Activated naive CD4-positive, alpha-beta T cell (primary cell): ENCODE measurements around the gene RAET1G.
"Not testable (repeated sequence)": the region's sequence is repeated elsewhere in the genome, so short reads cannot be mapped to it uniquely, and the experiment has no call there.

Experiments
- DNase-seq, 4 experiments: peaks; one replicate each; lab custom pipeline; 2025; lab: John Stamatoyannopoulos, UW

RAET1G gene

GRCh38 chr6:149922642-149923326 lies at the start of gene RAET1G:
TSS of gene RAET1G (minus strand) at chr6:149923121. CDS start at chr6:149923010, 111 bp downstream.
- DNase-seq: peak; percentile 43 to 67 (median 54)

GRCh38 chr6:149969635-149970034 lies 46.7 kb upstream of the RAET1G start:
- no peak for DNase-seq

- DNase-seq: not testable (repeated sequence)
These were observed 46.0 kb upstream of the RAET1G start for GRCh38 chr6:149968909-149969308.

- not testable (repeated sequence) for DNase-seq
These were observed 45.1 kb upstream of the RAET1G start for GRCh38 chr6:149967999-149968398.

GRCh38 chr6:149967591-149967990 lies 44.7 kb upstream of the RAET1G start:
- no peak for DNase-seq

GRCh38 chr6:149966319-149966718 lies 43.4 kb upstream of the RAET1G start:
- not testable (repeated sequence) for DNase-seq

- DNase-seq: peak in 1 of 4 experiments; percentile 13
These were observed 42.5 kb upstream of the RAET1G start for GRCh38 chr6:149965194-149966020.

- no peak for DNase-seq
These were observed 41.6 kb upstream of the RAET1G start for GRCh38 chr6:149964308-149965193.

GRCh38 chr6:149963462-149964307 lies 40.8 kb upstream of the RAET1G start, which contains the start of gene ULBP1:
TSS of gene ULBP1 (plus strand) at chr6:149963943. CDS start at chr6:149964050, 107 bp downstream.
- peak; percentile 28 to 46 (median 38) for DNase-seq

GRCh38 chr6:149963212-149963461 lies 40.2 kb upstream of the RAET1G start:
- DNase-seq: no peak

GRCh38 chr6:149962461-149963211 lies 39.7 kb upstream of the RAET1G start:
- no peak for DNase-seq

- peak in 1 of 4 experiments; percentile 12 for DNase-seq
These were observed 39.0 kb upstream of the RAET1G start for GRCh38 chr6:149961728-149962425.

GRCh38 chr6:149960488-149960887 lies 37.6 kb upstream of the RAET1G start:
- DNase-seq: no peak

- not testable (repeated sequence) for DNase-seq
These were observed 36.9 kb upstream of the RAET1G start for GRCh38 chr6:149959806-149960205.

GRCh38 chr6:149958124-149958523 lies 35.2 kb upstream of the RAET1G start:
- DNase-seq: not testable (repeated sequence)

- not testable (repeated sequence) for DNase-seq
These were observed 32.9 kb upstream of the RAET1G start for GRCh38 chr6:149955654-149956317.

- not testable (repeated sequence) for DNase-seq
These were observed 32.2 kb upstream of the RAET1G start for GRCh38 chr6:149954984-149955653.

- DNase-seq: not testable (repeated sequence)
These were observed 31.5 kb upstream of the RAET1G start for GRCh38 chr6:149954328-149954983.
